SU-DHL-6 (cell line): ENCODE data around the gene ANKRD55.
"Not testable (repeated sequence)": the region's sequence is repeated elsewhere in the genome, so short reads cannot be mapped to it uniquely, and the experiment has no call there.

Source experiments
- H2AFZ ChIP-seq: fragments of 200-600 bp; sonication (generic); 2 replicates; pipeline ENCODE4 v1.6.1; 2014; ENCODE audit warnings: low read depth, mild to moderate bottlenecking, moderate library complexity, mixed read lengths, antibody characterized with exemption, low read length; ENCODE audit not compliant: severe bottlenecking
- H3F3A ChIP-seq: fragments of 200-600 bp; shearing (Covaris generic); 2 replicates; pipeline ENCODE4 v1.6.0; 2016; ENCODE audit warnings: antibody characterized with exemption, mild to moderate bottlenecking; ENCODE audit not compliant: insufficient read depth
- H3K27ac ChIP-seq: fragments of 200-600 bp; sonication (generic); 2 replicates; pipeline ENCODE4 v1.5.1; 2016; ENCODE audit warnings: low read depth, mild to moderate bottlenecking, low read length, moderate library complexity, mixed read lengths
- H3K27me3 ChIP-seq: fragments of 200-600 bp; sonication (generic), shearing (Covaris generic); 2 replicates; pipeline ENCODE4 v1.6.0; 2014; ENCODE audit warnings: mild to moderate bottlenecking, low read length
- H3K36me3 ChIP-seq: fragments of 200-600 bp; sonication (generic); 2 replicates; pipeline ENCODE4 v1.6.1; 2014; ENCODE audit warnings: mild to moderate bottlenecking, low read length, mixed read lengths
- H3K4me2 ChIP-seq: fragments of 300-600, 200-600 bp; shearing (Covaris generic), sonication (generic); 2 replicates; pipeline ENCODE4 v1.6.0; 2014; ENCODE audit warnings: low read length, low read depth, mild to moderate bottlenecking; ENCODE audit not compliant: poor library complexity, severe bottlenecking
- H3K4me3 ChIP-seq: fragments of 200-600 bp; sonication (generic); 2 replicates; pipeline ENCODE4 v1.5.1; 2014; ENCODE audit warnings: antibody characterized with exemption, low read length, mild to moderate bottlenecking, mixed read lengths; ENCODE audit not compliant: insufficient read depth, poor library complexity, severe bottlenecking
- H3K79me2 ChIP-seq: fragments of 200-600 bp; sonication (generic); 2 replicates; pipeline ENCODE4 v1.6.1; 2014; ENCODE audit warnings: mild to moderate bottlenecking, low read length, moderate library complexity; ENCODE audit not compliant: insufficient read depth
- H3K9ac ChIP-seq: fragments of 200-600 bp; sonication (generic); 2 replicates; pipeline ENCODE4 v1.7.0; 2014; ENCODE audit warnings: mild to moderate bottlenecking, low read length
- H3K9me2 ChIP-seq: fragments of 200-600 bp; sonication (generic); replicated peaks from 2 replicates; pipeline ENCODE4 v1.6.1; 2014; ENCODE audit warnings: low read length; ENCODE audit not compliant: insufficient read depth
- H3K9me3 ChIP-seq: fragments of 200-600 bp; sonication (generic); 2 replicates; pipeline ENCODE4 v1.6.1; 2014; ENCODE audit warnings: low read length, mixed read lengths; ENCODE audit not compliant: insufficient read depth
- H4K20me1 ChIP-seq: fragments of 200-600 bp; sonication (generic); 2 replicates; pipeline ENCODE4 v1.6.1; 2014; ENCODE audit warnings: low read depth, mild to moderate bottlenecking, antibody characterized with exemption, low read length, moderate library complexity, mixed read lengths
- CTCF ChIP-seq: fragments of 200-600 bp; sonication (generic); IDR thresholded peaks from one replicate; pipeline ENCODE4 v1.5.1; 2017; ENCODE audit warnings: antibody characterized with exemption, mild to moderate bottlenecking, low read length, moderate library complexity; ENCODE audit not compliant: insufficient read depth, poor library complexity, severe bottlenecking
- EZH2phosphoT487 ChIP-seq: fragments of 200-600 bp; sonication (generic), shearing (Covaris generic); conservative IDR thresholded peaks from 2 replicates; pipeline ENCODE4 v1.6.1; 2018; ENCODE audit warnings: mild to moderate bottlenecking, antibody characterized with exemption, low read length, moderate library complexity, mixed read lengths

ANKRD55 gene

GRCh38 chr5:56126487-56127179, 106.5 kb downstream of the ANKRD55 start:
- H3K9me2 ChIP-seq: no peaks in the 10 kb centered on the region
- H3K4me2 ChIP-seq: no peak overlapping the region
- H3K4me3 ChIP-seq: no peak overlapping the region
- H4K20me1 ChIP-seq: no peaks in the 10 kb centered on the region
- H3K36me3 ChIP-seq: no peaks in the 10 kb centered on the region
- H3K9ac ChIP-seq: no peak overlapping the region
- no peak overlapping the region for H2AFZ ChIP-seq
- H3K27ac ChIP-seq: no peak overlapping the region
- TF ChIP-seq CTCF: no peak
- no peak for TF ChIP-seq EZH2phosphoT487
- no peaks in the 10 kb centered on the region for H3K9me3 ChIP-seq
- no peaks in the 10 kb centered on the region for H3K79me2 ChIP-seq
- no peaks in the 10 kb centered on the region for H3F3A ChIP-seq
- no peaks in the 10 kb centered on the region for H3K27me3 ChIP-seq

GRCh38 chr5:56123531-56124243, 109.4 kb downstream of the ANKRD55 start:
- no peaks in the 10 kb centered on the region for H3K79me2 ChIP-seq
- H3K9ac ChIP-seq: no peak overlapping the region
- H3K27ac ChIP-seq: no peak overlapping the region
- no peaks in the 10 kb centered on the region for H3K36me3 ChIP-seq
- no peaks in the 10 kb centered on the region for H3K27me3 ChIP-seq
- H4K20me1 ChIP-seq: no peaks in the 10 kb centered on the region
- H3F3A ChIP-seq: no peaks in the 10 kb centered on the region
- H3K4me2 ChIP-seq: no peak overlapping the region
- no peak overlapping the region for H3K4me3 ChIP-seq
- TF ChIP-seq CTCF (no peak), EZH2phosphoT487 (no peak)
- no peak overlapping the region for H2AFZ ChIP-seq
- H3K9me3 ChIP-seq: no peaks in the 10 kb centered on the region
- H3K9me2 ChIP-seq: no peaks in the 10 kb centered on the region

GRCh38 chr5:56122360-56122985, 110.7 kb downstream of the ANKRD55 start:
- not testable (repeated sequence) for H3K36me3 ChIP-seq, H3K27ac ChIP-seq, H4K20me1 ChIP-seq, H3K9me3 ChIP-seq, H3K9me2 ChIP-seq, H3K79me2 ChIP-seq, H3K27me3 ChIP-seq, H3F3A ChIP-seq, H3K9ac ChIP-seq, H2AFZ ChIP-seq, H3K4me3 ChIP-seq, H3K4me2 ChIP-seq

- Histone ChIP-seq H3K27me3 (no peaks in the 10 kb centered on the region), H3K36me3 (no peaks in the 10 kb centered on the region), H4K20me1 (no peaks in the 10 kb centered on the region), H3F3A (no peaks in the 10 kb centered on the region), H3K9me2 (no peaks in the 10 kb centered on the region), H3K9ac (no peak overlapping the region), H3K79me2 (no peaks in the 10 kb centered on the region), H2AFZ (no peak overlapping the region), H3K4me2 (no peak overlapping the region), H3K4me3 (no peak overlapping the region), H3K9me3 (no peaks in the 10 kb centered on the region), H3K27ac (no peak overlapping the region)
- TF ChIP-seq CTCF: no peak
- no peak for TF ChIP-seq EZH2phosphoT487
Observed at GRCh38 chr5:56119050-56119449, 114.1 kb downstream of the ANKRD55 start.
